IPS-20b (cell line): ENCODE data around the gene ASGR1.

Source experiments
- H3K27ac ChIP-seq: one replicate; pipeline ENCODE4 v1.5.1; 2013; ENCODE audit warnings: low read length
- H3K27me3 ChIP-seq: 2 replicates; pipeline ENCODE4 v1.6.1; 2013; ENCODE audit warnings: mild to moderate bottlenecking, low read length, inconsistent platforms; ENCODE audit not compliant: insufficient read depth
- H3K36me3 ChIP-seq: 2 replicates; pipeline ENCODE4 v1.6.1; 2013; ENCODE audit warnings: low read depth, mild to moderate bottlenecking, inconsistent platforms, low read length, moderate library complexity; ENCODE audit not compliant: insufficient read depth
- H3K4me1 ChIP-seq: 2 replicates; pipeline ENCODE4 v1.6.1; 2013; ENCODE audit warnings: mild to moderate bottlenecking, control low read depth, inconsistent platforms, low read length, moderate library complexity; ENCODE audit not compliant: insufficient read depth
- H3K4me3 ChIP-seq: 2 replicates; pipeline ENCODE4 v1.5.1; 2013; ENCODE audit warnings: mild to moderate bottlenecking, low read length, inconsistent platforms
- H3K9ac ChIP-seq: 2 replicates; pipeline ENCODE4 v1.6.1; 2013; ENCODE audit warnings: low read depth, mild to moderate bottlenecking, inconsistent platforms, low read length, moderate library complexity
- H3K9me3 ChIP-seq: 2 replicates; pipeline ENCODE4 v1.6.1; 2013; ENCODE audit warnings: mild to moderate bottlenecking, low read depth, low read length, inconsistent platforms; ENCODE audit not compliant: insufficient read depth

Gene ASGR1

DNA sequence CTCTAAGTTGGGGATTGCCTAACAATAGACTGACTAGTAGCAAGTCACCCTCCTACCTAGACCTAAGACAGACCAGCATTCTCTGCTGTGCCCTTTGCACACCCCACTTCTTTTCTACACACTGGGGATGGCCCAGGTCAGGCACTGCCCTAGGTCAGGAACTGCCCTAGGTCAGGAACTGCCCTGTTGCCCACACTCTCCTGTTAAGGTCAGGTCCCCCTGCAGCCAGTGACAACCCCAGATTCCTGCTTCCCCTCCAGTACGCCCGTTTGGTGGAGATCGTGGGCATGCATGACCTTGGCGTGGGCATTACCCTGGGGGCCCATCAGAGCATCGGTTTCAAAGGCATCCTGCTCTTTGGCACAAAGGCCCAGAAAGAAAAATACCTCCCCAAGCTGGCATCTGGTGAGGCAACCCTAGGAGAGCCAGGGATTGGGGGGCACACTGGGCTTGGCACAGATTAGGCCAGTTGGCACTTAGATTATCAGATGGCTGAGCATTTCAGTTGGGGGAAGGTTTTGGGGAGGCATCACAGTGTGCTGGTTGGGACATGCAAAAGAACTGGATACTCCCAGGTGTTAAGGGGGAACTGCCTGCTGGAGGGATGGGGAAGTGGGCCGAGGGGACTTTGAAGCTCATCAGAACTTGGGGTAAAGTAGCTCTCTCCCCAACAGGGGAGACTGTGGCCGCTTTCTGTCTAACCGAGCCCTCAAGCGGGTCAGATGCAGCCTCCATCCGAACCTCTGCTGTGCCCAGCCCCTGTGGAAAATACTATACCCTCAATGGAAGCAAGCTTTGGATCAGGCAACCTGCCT lies 42.3 kb upstream of the ASGR1 start:
- Histone ChIP-seq H3K9ac (0 out of 2 replicates have a peak overlapping the region, but pooled peaks have one; percentile 81), H3K9me3 (no peaks in the 10 kb centered on the region), H3K27me3 (no peaks in the 10 kb centered on the region; the same call in 1 of the 2 replicates), H3K27ac (no peak overlapping the region), H3K4me1 (peaks cover 18% of the 10 kb centered on the region; the same call in 1 of the 2 replicates), H3K4me3 (0 out of 2 replicates have a peak overlapping the region, but pooled peaks have one; percentile 80), H3K36me3 (peaks cover 56% of the 10 kb centered on the region)

GRCh38 chr17:7220593-7221277 lies 41.6 kb upstream of the ASGR1 start:
- peak overlapping the region; percentile 80 for H3K4me3 ChIP-seq
- peaks cover 23% of the 10 kb centered on the region; the same call in 1 of the 2 replicates for H3K4me1 ChIP-seq
- peaks cover 48% of the 10 kb centered on the region for H3K36me3 ChIP-seq

GRCh38 chr17:7219812-7220592 lies 40.8 kb upstream of the ASGR1 start, which contains the start of the genes ACADVL and DLG4:
TSS of gene ACADVL (plus strand) at chr17:7219938. CDS start at chr17:7219985, 47 bp downstream.
TSS of gene DLG4 (minus strand) at chr17:7219836.
- H3K36me3 ChIP-seq: peaks cover 41% of the 10 kb centered on the region

More at GRCh38 chr17:7220593-7221277, 41.6 kb upstream of the ASGR1 start:
- Histone ChIP-seq H3K27ac (no peak overlapping the region), H3K27me3 (no peaks in the 10 kb centered on the region; the same call in 1 of the 2 replicates), H3K9ac (peak overlapping the region; percentile 81), H3K9me3 (no peaks in the 10 kb centered on the region)

GRCh38 chr17:7219229-7219811 lies 40.1 kb upstream of the ASGR1 start:
- Histone ChIP-seq H3K4me3 (peak overlapping the region; percentile 80), H3K36me3 (peaks cover 35% of the 10 kb centered on the region), H3K9ac (peak overlapping the region; percentile 81; the same call in 1 of the 2 replicates), H3K27me3 (no peaks in the 10 kb centered on the region; the same call in 1 of the 2 replicates), H3K9me3 (no peaks in the 10 kb centered on the region), H3K4me1 (peaks cover 31% of the 10 kb centered on the region; the same call in 1 of the 2 replicates), H3K27ac (no peak overlapping the region)

More at GRCh38 chr17:7219812-7220592, 40.8 kb upstream of the ASGR1 start, which contains the start of the genes ACADVL and DLG4:
- Histone ChIP-seq H3K9ac (peak within 1 kb of the TSS; percentile 81), H3K4me3 (peak within 1 kb of the TSS; percentile 80), H3K27me3 (no peaks in the 10 kb centered on the region; the same call in 1 of the 2 replicates), H3K4me1 (peaks cover 29% of the 10 kb centered on the region; the same call in 1 of the 2 replicates), H3K27ac (no peak within 1 kb of the TSS), H3K9me3 (no peaks in the 10 kb centered on the region)

DNA sequence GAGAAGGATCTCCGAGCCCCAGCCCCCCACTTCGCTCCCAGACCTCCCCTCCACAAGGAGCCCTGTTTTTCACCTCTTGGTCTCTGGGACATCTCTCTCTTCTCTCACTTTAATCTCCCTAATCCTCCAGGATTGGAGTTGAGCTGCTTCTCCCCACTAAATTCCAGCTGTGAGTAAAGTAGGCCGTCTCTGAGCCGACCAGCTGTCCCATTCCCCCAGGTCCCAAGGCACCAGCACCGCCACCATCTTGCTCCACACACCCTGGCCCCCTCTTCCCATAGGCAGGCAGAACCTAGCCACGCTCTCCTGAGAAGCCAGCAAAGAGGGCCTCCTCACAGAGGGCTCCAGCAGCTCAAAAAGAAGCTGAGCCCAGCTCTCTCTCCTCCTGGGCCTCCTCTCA lies 39.6 kb upstream of the ASGR1 start:
- Histone ChIP-seq H3K36me3 (peaks cover 30% of the 10 kb centered on the region), H3K9me3 (no peaks in the 10 kb centered on the region), H3K4me3 (no peak overlapping the region), H3K27ac (no peak overlapping the region), H3K9ac (peak overlapping the region; percentile 81; the same call in 1 of the 2 replicates), H3K27me3 (no peaks in the 10 kb centered on the region; the same call in 1 of the 2 replicates), H3K4me1 (peaks cover 31% of the 10 kb centered on the region; the same call in 1 of the 2 replicates)

DNA sequence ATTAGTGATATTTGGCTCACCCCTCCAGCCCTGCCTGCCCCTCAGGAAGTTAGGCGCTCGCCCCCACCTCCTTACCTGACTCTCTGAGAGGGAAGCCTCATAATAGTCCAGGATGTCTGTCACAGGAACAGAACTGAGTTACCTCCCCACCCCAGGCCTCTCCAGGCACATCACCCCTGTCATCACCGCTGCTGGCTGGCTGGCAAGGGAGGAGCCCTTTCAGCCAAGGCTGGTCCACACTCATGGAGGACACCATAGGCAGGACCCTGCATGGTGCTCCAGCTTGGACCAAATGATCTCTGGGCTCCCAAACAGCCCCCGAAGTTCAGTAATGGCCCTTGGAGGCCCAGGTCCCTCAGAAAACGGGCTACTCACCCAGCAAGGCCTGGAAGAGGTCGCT lies 39.0 kb upstream of the ASGR1 start:
- Histone ChIP-seq H3K27me3 (no peaks in the 10 kb centered on the region; the same call in 1 of the 2 replicates), H3K4me3 (peak overlapping the region; percentile 63; the same call in 1 of the 2 replicates), H3K36me3 (peaks cover 24% of the 10 kb centered on the region), H3K9me3 (no peaks in the 10 kb centered on the region), H3K27ac (no peak overlapping the region), H3K9ac (peak overlapping the region; percentile 74; the same call in 1 of the 2 replicates), H3K4me1 (peaks cover 36% of the 10 kb centered on the region; the same call in 1 of the 2 replicates)

- peak overlapping the region; percentile 77 for H3K4me3 ChIP-seq
- H3K9me3 ChIP-seq: no peaks in the 10 kb centered on the region
- H3K9ac ChIP-seq: peak overlapping the region; percentile 74; the same call in 1 of the 2 replicates
- H3K36me3 ChIP-seq: peaks cover 16% of the 10 kb centered on the region
- H3K4me1 ChIP-seq: peaks cover 37% of the 10 kb centered on the region; the same call in 1 of the 2 replicates
- peak overlapping the region; percentile 63 for H3K27ac ChIP-seq
- no peaks in the 10 kb centered on the region; the same call in 1 of the 2 replicates for H3K27me3 ChIP-seq
Observed at GRCh38 chr17:7217113-7217987, 38.2 kb upstream of the ASGR1 start.

- peaks cover 43% of the 10 kb centered on the region; the same call in 1 of the 2 replicates for H3K4me1 ChIP-seq
- no peak overlapping the region for H3K27ac ChIP-seq
Observed at GRCh38 chr17:7216242-7217112, 37.3 kb upstream of the ASGR1 start.

DNA sequence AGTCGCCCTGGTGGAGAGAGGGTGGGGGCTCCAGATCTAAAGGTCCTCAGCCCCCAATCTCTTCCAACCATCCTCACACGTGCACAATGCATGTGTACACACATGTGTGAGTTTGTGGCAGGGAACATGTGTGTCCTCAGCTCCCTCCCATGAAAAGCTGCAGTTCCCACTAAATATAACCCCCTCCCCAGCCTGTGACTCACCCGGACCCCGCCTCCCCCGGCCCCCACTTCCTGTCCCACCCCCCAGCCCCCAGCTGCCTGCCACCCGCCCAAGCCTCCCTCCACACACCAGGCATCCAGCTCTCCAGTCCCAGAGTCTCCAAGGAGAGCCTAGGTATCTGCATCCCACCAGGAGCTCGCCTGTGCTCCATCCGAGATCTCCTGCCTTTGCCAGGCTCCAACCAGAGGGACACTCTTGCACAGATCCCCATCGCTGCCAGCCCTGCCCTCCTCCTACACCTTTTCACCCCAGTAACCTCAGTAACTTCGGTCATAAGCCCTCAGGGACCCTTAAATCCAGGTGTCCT lies 36.5 kb upstream of the ASGR1 start:
- Histone ChIP-seq H3K4me3 (peak overlapping the region; percentile 79), H3K4me1 (peaks cover 44% of the 10 kb centered on the region; the same call in 1 of the 2 replicates), H3K27me3 (no peaks in the 10 kb centered on the region; the same call in 1 of the 2 replicates), H3K9me3 (no peaks in the 10 kb centered on the region), H3K27ac (peak overlapping the region; percentile 81), H3K9ac (peak overlapping the region; percentile 67; the same call in 1 of the 2 replicates), H3K36me3 (no peaks in the 10 kb centered on the region; the same call in 1 of the 2 replicates)

More at GRCh38 chr17:7216242-7217112, 37.3 kb upstream of the ASGR1 start:
- peak overlapping the region; percentile 77 for H3K4me3 ChIP-seq
- H3K27me3 ChIP-seq: no peaks in the 10 kb centered on the region; the same call in 1 of the 2 replicates
- H3K9me3 ChIP-seq: no peaks in the 10 kb centered on the region
- peaks cover 7% of the 10 kb centered on the region for H3K36me3 ChIP-seq
- H3K9ac ChIP-seq: peak overlapping the region; percentile 66; the same call in 1 of the 2 replicates
